ENCODE results near the gene ZNF747.

DNA sequence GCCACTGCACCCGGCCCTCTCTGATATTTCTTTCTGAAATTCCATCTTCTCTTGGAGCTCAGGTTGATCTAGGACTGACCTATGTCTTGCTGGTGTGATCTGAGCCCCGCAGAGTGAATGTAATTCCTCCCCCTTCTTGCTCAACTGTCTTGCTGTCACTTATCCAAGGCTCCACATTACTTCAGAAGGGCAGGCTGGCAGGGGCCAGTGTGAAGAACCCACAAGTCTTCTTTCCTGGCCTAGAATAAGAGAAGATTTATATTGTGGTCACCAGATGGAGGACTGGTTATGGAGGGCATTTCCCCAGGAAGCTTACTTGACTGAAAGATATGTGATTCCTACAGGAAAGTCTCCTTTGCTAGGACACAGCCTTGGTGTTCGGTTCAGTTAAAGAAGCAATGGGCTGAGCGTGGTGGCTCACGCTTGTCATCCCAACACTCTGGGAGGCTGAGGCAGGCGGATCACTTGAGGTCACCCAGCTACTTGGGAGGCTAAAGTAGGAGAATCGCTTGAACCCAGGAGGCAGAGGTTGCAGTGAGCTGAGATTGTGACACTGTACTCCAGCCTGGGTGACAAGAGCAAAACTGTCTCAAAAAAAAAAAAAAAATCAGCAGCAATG, 48.7 kb downstream of the ZNF747 start:
- TF ChIP-seq POLR2A (IDR thresholded peaks at IDR 0.05) = no peak
- TF ChIP-seq CTCF (IDR thresholded peaks at IDR 0.05) = no peak
